Astrocyte of the spinal cord (primary cell): Measurements from ENCODE around the gene NRARP.
A peak's percentile ranks its signal among the peaks of the same experiment; 100 is the strongest.
"Not testable (repeated sequence)": the region's sequence is repeated elsewhere in the genome, so short reads cannot be mapped to it uniquely, and the experiment has no call there.

Experiments
- DNase-seq: peaks from one replicate; pipeline ENCODE4 v3.0.0; 2011; ENCODE audit warnings: low read depth, low spot score
- H3K4me3 ChIP-seq: 2 replicates; pipeline ENCODE4 v1.5.1; 2011; ENCODE audit warnings: low read depth, mild to moderate bottlenecking, low read length, moderate library complexity
- in situ Hi-C: cut with HindIII; loops from 2 replicates; pipeline ENCODE4 v1.10.0; 2017; ENCODE audit warnings: low sequenced_read_pairs
- TF ChIP-seq, protein P1 (sequence below): IDR thresholded peaks from 2 replicates; pipeline ENCODE4 v1.5.1; 2012; ENCODE audit warnings: low read depth, mild to moderate bottlenecking, low read length, inconsistent platforms

Gene NRARP

DNA sequence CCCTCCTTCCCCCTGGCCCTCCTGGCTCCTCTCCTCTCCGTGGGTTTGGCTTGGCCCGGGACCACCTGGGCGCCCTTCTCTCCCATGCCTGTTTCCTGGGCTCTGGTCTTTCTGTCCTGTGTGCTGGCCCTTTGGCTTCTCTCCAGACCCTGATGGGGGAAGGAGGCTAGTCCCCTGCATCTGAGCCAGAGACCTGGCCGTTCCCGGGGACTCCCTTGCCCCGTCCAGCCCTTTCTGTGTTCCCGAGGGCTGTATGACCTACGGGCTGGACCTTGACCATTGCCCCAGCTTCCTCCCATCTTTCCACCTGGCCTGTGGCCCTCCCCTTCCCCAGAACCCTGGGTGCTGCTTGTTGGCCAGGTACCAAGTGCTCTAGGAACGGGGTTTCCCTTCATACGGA, 38.6 kb downstream of the NRARP start:
- TF ChIP-seq, protein P1, sequence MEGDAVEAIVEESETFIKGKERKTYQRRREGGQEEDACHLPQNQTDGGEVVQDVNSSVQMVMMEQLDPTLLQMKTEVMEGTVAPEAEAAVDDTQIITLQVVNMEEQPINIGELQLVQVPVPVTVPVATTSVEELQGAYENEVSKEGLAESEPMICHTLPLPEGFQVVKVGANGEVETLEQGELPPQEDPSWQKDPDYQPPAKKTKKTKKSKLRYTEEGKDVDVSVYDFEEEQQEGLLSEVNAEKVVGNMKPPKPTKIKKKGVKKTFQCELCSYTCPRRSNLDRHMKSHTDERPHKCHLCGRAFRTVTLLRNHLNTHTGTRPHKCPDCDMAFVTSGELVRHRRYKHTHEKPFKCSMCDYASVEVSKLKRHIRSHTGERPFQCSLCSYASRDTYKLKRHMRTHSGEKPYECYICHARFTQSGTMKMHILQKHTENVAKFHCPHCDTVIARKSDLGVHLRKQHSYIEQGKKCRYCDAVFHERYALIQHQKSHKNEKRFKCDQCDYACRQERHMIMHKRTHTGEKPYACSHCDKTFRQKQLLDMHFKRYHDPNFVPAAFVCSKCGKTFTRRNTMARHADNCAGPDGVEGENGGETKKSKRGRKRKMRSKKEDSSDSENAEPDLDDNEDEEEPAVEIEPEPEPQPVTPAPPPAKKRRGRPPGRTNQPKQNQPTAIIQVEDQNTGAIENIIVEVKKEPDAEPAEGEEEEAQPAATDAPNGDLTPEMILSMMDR, result no peak

GRCh38 chr9:137262909-137263285, 39.2 kb downstream of the NRARP start:
- no peak for DNase-seq
- no peak overlapping the region for H3K4me3 ChIP-seq
- TF ChIP-seq, protein P1, result no peak
- in situ Hi-C loops, result no loop called here

More for the DNA sequence above, 38.6 kb downstream of the NRARP start:
- no peak for DNase-seq
- in situ Hi-C loops, result no loop called here
- H3K4me3 ChIP-seq, result no peak overlapping the region

DNA sequence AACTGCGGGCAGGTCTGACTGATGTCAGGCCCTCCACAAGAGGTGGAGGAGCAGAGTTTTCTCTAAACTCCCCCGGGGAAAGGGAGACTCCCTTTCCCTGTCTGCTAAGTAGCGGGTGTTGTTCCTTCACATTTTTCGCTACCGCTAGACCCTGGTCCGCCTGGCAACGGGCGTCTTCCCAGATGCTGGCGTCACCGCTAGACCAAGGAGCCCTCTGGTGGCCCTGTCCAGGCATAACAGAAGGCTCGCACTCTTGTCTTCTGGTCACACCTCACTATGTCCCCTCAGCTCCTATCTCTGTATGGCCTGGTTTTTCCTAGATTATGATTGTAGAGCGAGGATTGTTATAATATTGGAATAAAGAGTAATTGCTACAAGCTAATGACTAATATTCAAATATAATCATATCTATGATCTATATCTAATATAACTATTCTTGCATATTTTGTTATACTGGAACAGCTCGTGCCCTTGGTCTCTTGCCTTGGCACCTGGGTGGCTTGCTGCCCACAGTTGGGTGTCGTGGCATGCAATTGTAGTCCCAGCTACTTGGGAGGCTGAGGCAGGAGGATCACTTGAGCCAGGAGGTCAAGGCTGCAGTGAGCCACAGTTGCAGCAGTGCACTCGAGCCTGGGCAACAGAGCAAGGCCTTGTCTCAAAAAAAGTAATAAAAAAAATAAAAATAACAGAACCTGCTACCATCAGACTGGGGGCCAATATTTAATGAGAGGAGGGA, 39.7 kb downstream of the NRARP start:
- H3K4me3 ChIP-seq, in situ Hi-C loops: not testable (repeated sequence)
- peak; percentile 43 for DNase-seq
- TF ChIP-seq, protein P1, result peak; percentile 40

DNA sequence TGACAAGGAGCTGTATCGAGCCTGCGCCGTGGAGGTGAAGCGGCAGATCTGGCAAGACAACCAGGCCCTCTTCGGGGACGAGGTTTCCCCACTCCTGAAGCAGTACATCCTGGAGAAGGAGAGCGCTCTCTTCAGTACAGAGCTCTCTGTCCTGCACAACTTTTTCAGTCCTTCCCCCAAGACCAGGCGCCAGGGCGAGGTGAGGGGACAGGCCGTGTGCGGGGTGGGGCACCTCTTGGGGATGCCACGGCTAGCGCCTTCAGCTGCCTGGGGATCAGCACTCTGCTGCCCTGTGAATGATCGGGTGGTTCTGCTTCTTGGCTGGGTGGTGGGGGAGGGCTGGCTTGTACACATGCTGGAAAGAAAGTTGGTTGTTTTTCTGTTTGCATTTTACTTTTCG, 45.2 kb downstream of the NRARP start:
- H3K4me3 ChIP-seq, result no peak overlapping the region
- TF ChIP-seq, protein P1, result no peak
- DNase-seq, result no peak
- in situ Hi-C loops, result no loop called here

- no peak for DNase-seq
- TF ChIP-seq, protein P1, result no peak
- in situ Hi-C loops, result no loop called here
Measured at GRCh38 chr9:137256362-137256761, 45.7 kb downstream of the NRARP start.

DNA sequence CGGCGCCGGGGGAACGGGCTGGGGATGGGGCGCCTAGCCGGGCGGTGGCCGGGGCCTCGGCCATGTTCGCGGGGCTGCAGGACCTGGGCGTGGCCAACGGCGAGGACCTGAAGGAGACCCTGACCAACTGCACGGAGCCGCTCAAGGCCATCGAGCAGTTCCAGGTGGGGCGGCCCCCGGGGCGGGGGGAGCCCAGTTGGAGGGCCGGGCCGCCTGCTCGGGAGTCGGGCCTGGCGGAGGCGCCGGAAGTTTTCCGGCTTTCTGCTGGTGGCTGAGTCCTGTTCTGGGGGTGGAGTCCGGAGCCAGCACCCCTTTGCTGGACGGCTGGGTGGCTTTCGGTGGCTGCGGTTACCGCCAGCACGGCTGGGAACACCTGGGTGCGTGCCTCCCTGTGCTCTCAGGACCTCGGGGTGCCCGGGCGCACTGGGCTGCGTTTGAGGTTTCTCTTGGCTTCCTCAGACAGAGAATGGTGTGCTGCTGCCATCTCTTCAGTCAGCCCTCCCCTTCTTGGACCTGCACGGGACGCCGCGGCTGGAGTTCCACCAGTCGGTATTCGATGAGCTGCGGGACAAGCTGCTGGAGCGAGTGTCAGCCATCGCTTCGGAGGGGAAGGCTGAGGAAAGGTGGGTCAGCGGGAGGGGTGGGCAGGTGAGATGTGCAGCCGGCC, 46.5 kb downstream of the NRARP start:
- TF ChIP-seq, protein P1, result no peak
- in situ Hi-C loops, result no loop called here
- peak; percentile 45 for DNase-seq
- peak overlapping the region; percentile 89 for H3K4me3 ChIP-seq

More at GRCh38 chr9:137256362-137256761, 45.7 kb downstream of the NRARP start:
- peak overlapping the region; percentile 89 for H3K4me3 ChIP-seq
